CD4-positive, alpha-beta T cell treated with Interleukin-10 for 1 hour (primary cell): ENCODE measurements around the gene SIDT1.

ENCODE experiments used
- DNase-seq: peaks from one replicate; pipeline ENCODE4 v3.0.0-alpha.2; 2020

The SIDT1 gene

DNA sequence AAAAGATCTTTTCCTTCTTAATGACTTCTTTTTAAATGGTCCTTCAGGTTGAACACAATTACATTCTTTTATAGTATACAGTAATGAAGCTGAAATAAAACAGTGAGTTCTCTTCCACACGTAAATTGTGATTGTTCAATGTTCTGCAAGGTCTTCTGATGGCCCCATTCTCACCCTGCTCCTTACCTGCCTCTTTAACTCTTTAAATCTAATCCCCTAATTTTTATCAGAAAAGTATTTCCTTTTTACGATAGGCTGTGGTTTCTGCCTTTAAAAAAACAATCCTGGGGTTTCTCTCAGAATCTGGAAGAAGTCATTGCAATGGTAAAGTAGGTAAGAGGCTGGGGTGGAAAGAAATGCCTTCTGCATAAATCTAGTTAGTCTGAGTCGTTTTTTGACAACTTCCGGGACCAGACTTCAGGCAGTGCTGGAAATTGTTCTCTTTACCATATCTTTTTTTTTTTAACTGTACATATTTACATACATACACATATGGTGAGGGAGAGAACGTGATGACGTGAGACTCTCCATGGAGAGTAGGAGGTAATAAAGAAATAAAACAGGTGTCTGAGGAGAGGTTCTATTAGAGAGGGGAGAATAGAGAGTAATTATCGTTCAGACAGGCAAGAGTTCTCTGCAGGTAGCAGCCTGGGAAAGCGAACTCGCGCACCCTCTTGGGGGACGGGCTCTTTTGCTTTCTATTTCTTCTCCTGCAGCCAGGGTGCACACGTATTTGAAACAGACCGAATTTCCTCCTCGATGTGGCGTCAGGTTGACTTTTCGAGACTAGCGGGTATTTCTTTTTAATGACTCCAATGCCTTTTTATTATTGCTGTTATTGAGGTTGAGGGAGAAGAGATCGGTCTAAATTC is at the start of gene SIDT1:
Gene SIDT1 (plus strand): TSS at position 730 of the 872 bp plus-strand sequence. CDS start 467 bp downstream, outside the sequence.
- DNase-seq: peak; percentile 80

DNA sequence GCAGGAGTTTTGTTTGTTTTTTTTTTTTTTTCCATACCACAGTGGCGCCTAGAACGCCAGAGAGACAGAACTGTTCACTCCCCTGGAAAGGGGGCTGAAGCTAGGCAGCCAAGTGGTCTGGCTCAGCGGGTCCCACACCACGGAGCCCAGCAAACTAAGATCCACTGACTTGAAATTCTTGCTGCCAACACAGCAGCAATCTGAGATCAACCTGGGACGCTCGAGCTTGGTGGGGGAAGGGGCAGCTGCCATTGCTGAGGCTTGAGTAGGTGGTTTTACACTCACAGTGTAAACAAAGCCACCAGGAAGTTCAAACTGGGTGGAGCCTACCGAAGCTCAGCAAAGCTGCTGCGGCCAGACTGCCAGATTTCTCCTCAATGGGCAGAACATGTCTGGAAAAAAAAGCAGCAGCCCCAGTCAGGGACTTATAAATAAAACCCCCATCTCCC is 47.2 kb upstream of the SIDT1 start:
- peak; percentile 48 for DNase-seq

DNA sequence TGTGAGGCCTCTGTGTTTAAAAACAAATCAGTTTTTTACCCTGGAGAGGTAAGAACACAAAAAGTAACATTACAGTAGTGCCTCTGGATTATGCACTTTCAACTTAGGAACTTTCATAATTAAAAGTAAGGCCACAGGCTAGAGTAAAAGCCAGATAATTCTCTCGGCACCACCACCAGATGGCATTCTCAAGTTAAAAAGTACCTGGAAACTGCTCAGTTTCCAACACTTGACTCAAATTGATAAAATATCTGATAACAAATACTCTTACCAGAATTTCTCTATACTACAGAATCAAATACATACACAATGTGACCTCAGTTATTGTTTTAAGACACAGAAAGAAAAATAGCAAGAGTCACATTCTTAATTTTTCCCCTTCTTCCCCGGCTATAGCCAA is 37.3 kb upstream of the SIDT1 start:
- DNase-seq: peak; percentile 62

DNA sequence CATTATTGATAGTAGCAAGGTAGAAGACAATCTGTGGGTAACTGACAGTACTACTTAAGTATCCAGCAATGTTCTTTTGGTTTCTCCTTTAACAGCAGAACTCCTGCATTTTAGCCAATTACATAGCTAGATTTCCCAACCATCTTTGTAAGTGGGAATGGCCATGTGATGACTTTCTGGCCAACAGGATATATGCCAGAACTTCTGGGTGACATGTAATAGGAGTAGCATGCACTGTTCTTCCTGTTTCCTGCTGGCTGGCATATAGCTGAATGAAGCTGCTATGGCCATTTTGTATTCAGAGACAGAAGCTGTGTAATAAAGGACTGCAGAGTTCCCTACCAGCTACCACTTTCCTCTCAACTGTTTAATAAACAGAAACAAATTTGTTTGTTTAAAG is 35.4 kb upstream of the SIDT1 start:
- no peak for DNase-seq

DNA sequence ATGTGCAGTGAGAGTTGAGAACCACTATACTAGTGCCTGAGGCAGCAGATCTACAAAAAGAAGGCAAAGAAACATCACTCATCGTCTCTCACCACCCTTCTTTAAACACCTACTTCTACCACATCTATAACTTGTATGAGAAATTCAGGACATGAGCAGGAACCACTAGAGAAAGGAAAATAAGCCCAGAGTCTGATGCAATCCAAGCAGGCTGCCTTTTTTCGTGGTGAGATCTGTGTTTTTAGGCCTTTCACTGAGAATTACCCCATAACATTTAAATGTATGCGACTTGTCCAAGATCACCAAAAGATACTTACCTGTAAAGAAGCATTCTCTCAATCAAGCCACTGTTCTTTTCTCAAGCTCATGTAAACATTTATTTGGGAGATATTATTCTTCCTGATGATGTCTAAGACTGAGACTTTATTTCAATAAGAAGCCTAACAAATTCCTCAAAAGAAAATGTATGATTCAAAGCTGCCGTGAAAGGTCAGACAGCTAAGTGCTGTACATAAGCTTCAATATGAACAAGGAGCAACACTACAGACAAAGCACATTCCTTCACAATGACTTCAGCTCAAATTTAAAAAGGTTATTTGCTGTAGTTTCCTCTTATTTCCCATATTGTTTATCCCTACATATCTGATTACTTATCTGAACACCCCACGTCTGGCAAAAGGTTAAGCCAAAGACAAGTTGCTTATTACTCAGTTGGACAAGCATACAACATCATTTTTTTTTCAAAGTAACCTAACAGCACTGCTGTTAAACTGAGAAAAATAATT is 33.9 kb upstream of the SIDT1 start:
- DNase-seq: no peak

DNA sequence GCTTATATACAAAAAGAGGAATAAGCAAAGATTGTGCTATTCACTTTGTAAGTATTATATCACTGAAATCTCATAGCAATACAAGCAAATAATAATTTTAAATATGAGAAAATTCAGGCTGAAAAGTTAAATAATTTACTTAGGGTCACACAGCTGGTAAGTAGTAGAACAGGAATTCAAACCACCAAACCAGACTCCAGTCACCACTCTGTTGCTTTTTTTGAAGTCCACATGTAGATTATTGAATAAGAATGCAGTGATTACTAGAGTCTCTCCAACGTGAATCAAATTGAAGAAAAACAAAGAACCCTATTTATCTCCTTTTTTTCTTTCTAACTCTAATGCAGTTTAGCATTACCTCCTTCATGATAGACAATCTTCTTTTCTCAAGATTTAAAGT is 33.3 kb upstream of the SIDT1 start:
- no peak for DNase-seq

DNA sequence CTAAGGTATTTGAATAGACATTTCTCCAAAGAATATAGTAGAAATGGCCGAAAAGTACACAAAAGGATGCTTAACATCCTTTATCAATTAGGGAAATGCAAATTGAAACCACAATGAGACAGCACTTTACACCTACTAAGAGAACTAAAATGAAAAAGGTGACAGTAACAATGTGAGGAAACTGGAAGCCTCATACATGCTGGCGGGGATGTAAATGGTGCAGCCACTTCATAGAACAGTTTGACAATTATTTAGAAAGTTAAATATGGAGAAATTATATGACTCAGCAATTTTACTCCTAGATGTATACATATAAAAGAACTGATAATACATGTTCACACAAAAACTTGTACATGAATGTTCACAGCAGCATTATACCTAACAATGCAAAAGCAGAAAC is 30.8 kb upstream of the SIDT1 start:
- DNase-seq: no peak

DNA sequence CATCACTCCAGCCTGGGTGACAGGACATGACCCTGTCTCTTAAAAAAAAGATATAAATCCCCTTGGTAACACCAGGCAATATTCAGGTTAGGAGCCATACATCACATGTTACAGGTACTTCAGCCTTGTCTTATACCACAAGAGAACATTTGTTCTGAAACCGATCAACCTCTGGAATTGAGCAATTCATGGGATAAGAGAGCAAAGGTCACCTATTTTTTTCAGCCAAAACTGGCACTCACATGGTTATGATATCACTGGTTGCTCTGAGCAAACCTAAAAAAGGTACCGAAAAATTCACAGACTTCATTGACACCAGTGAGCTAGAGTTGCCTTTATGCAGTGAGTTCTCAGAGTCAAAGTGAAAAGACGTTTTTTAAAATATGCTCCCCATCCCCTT is 26.5 kb upstream of the SIDT1 start:
- DNase-seq: no peak

DNA sequence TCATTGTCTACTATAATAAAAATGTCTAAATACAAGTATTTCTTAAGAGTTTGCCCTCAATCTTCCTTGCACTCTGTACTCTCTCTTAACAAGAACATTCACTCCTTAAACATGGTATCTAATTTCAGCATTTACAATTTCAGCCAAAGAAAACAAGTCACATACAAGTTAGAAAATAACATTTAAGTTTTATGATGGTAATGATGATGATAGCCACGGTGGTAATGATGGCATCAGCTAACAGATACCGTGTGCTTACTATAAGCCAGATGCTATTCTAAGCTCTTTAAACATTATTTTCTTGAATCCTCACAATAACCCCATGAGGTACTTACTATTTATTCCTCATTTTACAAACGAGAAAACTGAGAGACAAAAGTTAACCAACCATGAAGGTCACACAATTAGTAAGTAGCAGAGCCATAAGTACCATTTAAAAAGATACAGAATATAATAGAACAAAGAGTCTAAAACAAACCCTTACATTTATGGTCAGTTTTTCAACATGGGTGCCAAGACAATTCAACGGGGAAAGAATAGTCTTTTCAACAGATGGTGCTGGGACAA is 24.8 kb upstream of the SIDT1 start:
- DNase-seq: no peak

DNA sequence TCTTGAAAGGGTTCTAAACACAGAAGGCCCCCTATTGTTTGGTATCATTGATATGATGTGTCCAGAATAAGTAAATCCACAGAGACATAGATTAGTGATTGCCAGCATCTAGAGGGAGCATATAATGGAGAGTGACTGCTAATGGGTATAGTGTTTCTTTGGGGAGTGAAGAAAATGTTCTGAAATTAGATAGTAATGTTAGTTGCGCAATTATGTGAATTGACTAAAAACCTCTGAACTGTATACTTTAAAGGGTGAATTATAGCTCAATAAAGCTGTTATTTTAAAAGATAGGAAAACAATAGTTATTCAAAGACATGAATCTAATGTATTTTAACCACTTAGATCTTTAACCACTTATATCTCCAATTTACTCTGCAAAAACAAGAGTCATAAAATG is 23.4 kb upstream of the SIDT1 start:
- DNase-seq: no peak

DNA sequence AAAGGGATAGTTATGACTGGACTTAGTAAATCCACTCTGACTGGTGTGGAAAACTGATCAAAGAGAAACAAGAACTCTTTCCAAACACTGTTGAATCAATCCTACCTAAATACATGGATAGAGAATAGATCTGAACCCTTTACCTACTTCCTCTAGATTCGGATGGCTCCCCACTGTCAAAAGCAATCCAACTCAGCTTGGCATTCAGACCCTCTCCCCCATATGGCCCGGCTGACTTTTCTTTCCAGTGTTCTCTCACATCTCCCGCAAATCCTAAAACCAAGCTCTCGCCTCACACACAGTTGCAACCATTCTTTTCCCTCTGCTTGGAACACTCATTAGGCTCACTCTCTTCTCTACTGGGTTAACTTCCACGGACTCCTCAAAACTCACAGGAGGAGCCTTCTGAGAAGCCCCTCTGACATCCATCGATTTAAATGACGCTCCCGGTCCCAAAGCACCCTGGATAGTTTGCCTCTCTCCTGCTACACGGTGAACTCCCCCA is 18.0 kb upstream of the SIDT1 start:
- no peak for DNase-seq

DNA sequence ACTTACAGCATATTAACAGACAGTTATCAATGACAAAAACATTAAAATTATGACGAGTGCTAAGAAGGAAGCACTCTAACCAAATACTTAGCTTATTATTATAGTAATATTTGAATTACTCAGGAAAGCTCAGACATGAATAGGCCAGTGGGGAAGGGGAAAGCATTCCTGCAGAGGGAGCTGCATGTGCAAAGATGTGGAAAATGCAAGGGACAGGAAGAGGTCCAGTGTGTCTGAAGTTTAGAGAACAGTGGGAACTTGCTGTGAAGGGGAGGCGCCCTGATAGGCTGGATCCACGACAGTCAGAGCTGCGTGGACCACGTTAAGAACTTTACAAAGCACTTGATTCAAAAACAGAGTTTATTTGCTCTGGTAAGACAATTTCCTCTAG is 16.2 kb upstream of the SIDT1 start:
- DNase-seq: no peak

DNA sequence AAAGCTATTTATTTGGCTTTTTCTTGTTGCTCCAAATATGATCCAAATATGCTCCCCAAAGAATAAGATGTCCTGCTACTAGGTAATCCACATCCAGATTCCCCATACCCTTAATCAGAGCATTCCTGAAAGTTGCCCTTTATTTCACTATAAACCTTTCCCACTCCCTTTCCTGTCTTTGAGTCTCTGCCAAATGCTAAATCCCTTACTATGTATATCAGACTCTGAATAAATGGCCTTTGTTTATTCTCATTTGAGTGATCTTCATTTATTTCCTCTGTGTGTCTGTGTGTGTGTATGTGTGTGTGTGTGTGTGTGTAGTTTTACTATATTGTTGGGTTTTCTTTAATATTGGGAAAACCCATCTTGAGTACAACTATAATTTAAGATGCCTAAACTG is 10.4 kb upstream of the SIDT1 start:
- DNase-seq: no peak

DNA sequence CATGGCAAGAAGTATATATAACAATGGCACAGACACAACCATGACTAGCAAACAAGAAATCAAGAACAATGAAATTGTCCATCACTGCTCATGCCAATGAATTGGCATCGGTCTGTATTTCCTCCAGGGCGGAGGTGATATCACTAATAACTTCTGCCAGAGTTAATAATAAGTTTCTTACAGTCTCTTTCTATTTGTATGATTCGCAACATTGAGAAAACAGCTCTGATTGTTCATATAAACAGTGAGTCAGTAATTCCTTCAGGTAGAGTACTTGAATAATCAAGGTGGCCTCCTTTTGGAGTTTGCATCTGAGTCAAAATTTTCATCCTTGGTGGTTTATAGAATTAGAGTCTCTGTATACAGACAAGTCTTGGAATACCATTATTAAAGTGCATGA is 9.1 kb upstream of the SIDT1 start:
- no peak for DNase-seq

DNA sequence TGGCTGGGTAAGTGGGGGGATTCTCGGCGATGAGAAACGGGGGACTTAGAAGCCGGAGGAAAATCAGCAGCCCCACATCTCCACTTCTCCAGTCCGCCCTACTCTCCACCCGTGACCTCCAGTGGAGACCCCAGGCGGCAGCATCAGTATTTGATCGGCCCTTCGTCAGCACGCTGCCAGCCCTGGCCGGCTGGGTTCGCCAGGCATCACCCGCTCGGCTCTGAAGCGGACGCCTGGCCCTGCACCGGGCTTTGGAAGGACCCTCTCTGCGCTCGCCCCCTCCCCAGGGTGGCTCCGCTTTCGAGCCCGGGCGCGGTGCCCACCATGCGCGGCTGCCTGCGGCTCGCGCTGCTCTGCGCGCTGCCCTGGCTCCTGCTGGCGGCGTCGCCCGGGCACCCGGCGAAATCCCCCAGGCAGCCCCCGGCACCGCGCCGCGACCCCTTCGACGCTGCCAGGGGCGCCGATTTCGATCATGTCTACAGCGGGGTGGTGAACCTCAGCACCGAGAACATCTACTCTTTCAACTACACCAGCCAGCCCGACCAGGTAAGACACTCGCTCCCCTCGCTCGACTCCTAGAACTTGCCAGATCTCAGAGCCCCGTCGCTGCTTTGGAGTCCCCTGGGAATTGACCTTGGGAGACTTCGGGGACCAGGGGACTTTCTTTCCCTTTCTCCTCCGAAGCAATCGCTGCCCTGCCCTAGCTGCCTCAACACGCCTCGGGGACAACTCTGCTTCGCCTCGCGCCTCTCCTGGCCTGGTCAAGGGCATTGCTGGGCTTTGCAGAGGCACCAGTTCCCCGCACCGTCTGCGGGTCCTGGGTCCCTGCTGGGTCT is 561 bp downstream of the SIDT1 start:
- DNase-seq: no peak

DNA sequence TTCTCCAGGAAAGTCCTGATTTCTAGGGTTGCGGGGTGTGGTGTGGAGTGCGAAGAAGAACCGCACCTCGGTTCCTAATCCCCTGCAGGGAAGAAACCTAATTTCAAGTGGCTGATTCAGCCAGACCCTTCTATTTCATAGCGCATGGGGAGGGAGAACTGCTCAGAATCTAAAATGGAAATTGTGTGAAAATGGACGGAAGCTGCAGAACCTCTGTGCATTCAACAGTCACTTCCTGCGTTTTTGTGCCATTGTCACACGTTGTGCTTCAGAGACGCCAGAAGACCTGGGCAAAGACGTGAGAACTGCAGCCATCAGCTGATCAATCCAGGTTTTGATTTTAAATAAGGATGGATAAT is 1.2 kb downstream of the SIDT1 start:
- DNase-seq: peak; percentile 63

DNA sequence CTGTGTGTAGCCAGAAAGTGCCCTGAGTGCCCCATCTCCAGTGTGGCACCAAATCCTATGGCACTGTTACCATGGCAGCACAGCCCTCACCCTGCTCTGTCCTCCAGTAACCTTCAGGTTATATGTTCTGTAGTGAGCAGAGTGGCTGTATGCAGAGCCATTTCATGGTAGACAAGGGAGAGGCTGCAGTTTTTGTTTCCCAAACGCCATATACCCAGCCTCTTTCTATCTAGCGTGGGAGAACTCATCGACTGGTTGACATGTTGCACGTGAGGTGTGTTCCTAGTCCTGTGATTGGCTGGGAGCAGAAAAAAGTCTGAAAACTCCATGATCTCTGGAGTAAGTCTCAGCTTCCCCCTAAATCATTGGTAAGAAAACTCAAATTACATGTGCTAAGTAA is 2.0 kb downstream of the SIDT1 start:
- peak; percentile 50 for DNase-seq

DNA sequence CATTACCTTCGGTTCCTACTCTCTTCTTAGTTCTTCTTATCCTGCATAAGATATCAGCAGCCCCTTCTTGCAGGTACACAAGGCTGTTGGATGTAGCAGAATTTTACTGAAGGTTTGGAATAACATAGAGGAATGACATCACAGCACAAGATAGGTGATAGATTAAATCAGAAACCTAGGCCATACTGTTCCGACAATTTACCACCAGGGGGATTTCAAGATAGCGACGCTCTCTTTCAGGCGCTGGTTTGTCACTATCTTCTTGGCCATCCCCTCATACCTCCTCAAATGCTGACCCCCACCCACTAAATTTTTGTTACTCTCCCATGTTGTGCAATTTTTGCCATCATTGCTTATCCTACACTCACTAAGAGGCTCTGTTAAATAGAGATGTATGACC is 3.5 kb downstream of the SIDT1 start:
- no peak for DNase-seq

DNA sequence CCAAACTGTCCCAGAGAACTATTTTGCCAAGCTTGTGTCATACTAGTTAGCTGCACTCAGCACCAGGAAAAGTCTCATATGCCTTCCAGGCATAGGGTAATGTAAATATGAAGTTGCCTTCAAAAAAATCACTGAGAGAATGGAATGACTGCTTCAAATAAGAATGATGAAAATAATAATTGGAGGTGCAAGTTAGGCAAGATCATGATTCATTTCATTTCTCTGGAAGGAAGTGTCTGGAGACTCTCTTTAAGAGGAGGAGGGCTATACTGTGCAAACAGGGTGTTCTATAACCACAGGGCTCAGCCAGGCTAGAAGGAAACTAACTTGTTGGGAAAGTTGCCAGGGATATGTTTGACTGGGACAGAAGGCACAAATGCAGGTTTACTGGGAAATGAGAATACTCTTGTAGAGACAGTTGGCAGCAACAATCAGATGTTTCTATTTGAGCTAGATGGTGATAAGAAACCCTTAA is 4.3 kb downstream of the SIDT1 start:
- DNase-seq: no peak

DNA sequence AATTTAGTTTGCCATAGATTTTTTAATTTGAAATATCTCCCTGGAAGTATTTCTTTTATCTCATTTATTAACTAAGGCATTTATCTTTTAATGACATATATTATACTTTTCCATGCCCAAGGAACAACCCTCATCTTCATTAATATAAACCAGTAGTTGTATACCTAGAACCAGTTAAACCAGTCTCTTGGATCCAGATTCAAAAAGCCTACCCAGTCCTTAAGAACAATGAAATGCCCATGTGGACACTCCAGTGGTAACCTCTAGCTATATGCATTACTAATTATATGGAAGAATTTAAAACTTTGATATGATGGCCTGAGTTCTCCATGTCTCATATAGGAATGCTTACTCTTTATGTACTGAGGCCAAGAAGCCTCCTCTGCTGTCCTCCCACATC is 4.8 kb downstream of the SIDT1 start:
- no peak for DNase-seq

DNA sequence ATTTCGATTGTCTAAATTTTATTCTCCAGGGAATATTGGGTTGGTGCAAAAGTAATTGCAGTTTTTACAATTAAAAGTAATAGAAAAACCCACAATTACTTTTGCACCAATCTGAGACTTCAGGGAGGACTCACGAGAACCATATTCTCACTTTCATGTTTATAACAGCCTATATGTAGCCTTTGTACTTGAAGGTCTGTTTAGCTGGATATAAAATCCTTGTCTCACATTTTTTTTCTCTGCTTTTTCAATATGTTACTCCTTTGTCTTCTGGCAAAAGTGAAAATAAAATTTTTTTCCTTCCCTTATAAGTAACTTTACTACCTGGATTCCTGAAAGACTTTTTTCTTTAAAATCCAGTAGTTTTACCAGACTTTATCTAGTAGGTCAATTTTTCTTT is 9.2 kb downstream of the SIDT1 start:
- no peak for DNase-seq

DNA sequence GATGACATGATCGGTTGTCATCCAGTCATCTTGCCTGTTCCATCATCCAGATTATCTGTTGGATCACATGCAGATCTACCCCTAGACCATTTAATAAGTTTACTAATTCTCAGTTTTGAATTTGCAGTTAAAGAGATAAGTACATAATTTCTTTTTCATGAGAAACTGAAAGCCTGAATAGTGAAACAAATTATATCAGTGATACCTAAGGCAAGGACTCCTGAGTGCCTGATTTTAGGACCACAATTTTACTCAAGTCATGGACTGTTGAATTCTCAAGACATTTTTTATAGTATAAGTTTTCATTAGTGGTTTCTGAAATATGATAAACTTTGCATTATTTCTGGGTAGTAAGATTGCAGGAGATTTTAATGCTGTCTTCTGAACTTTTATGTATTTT is 13.2 kb downstream of the SIDT1 start:
- no peak for DNase-seq

DNA sequence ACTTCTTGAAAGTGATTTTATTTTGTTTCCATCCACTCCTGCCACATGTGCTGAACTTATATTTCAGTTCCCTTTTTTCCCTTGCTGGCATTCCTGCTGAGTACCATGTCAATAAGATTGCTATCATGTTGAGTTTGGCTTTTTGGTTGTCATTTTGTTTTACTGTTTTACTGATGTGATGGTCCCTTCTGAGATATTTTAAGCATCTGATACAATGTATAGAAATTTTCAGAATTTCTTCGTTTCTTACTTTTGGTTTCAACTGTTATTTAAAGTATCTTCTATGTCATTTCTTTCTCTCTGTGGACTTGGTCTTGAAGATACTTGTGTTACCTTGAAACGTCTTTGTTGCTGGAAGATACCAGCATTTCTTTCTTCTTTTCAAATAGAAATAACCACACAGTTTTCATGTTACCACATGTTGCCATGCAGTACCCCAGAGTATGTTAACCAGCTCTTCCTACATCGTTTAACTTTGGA is 14.1 kb downstream of the SIDT1 start:
- DNase-seq: no peak
